ENCODE results near the gene SHH. TPM values are rescaled to one million over a fixed set of nuclear protein-coding genes. Genes with fewer than 3 reads are reported as not detected.

Gene SHH
- total RNA-seq, 1 donor from 2014 or later, result 7.3 TPM

GRCh38 chr7:155809332-155809946 is 2.8 kb downstream of the SHH start:
- peak; percentile 49 for DNase-seq
- intact Hi-C loops (cut with DNase I), result no loop called here
- H3K4me3 ChIP-seq, result peak overlapping the region; percentile 54

GRCh38 chr7:155808549-155809331 is 3.5 kb downstream of the SHH start:
- intact Hi-C loops (cut with DNase I), result no loop called here
- Histone ChIP-seq H3K4me1 (peaks cover 72% of the 10 kb centered on the region), H3K27me3 (ENCODE audit: low read depth) (peaks cover 98% of the 10 kb centered on the region), H3K27ac (peak overlapping the region; percentile 86), H3K4me3 (peak overlapping the region; percentile 54), H3K9me3 (no peaks in the 10 kb centered on the region), H3K36me3 (no peaks in the 10 kb centered on the region)
- no peak for TF ChIP-seq CTCF (IDR thresholded peaks at IDR 0.05)
- ATAC-seq (peak; percentile 5 to 23), DNase-seq (peak; percentile 53)

More at GRCh38 chr7:155809332-155809946, 2.8 kb downstream of the SHH start:
- TF ChIP-seq CTCF (IDR thresholded peaks at IDR 0.05), result no peak
- ATAC-seq, result peak; percentile 2 to 22
- Histone ChIP-seq H3K9me3 (no peaks in the 10 kb centered on the region), H3K36me3 (no peaks in the 10 kb centered on the region), H3K27ac (peak overlapping the region; percentile 86), H3K4me1 (peaks cover 68% of the 10 kb centered on the region), H3K27me3 (ENCODE audit: low read depth) (peaks cover 98% of the 10 kb centered on the region)

- Histone ChIP-seq H3K4me1 (peaks cover 77% of the 10 kb centered on the region), H3K27me3 (ENCODE audit: low read depth) (peaks cover 98% of the 10 kb centered on the region), H3K27ac (peak overlapping the region; percentile 86)
These were observed 4.3 kb downstream of the SHH start for GRCh38 chr7:155807789-155808548.

GRCh38 chr7:155807065-155807671 is 5.1 kb downstream of the SHH start:
- ATAC-seq, result peak; percentile 13
- Histone ChIP-seq H3K4me1 (peaks cover 77% of the 10 kb centered on the region), H3K27me3 (ENCODE audit: low read depth) (peaks cover 99% of the 10 kb centered on the region), H3K4me3 (peak overlapping the region; percentile 54), H3K36me3 (no peaks in the 10 kb centered on the region), H3K27ac (peak overlapping the region; percentile 86), H3K9me3 (no peaks in the 10 kb centered on the region)
- DNase-seq, result no peak
- no peak for TF ChIP-seq CTCF (IDR thresholded peaks at IDR 0.05)
- intact Hi-C loops (cut with DNase I), result no loop called here

More at GRCh38 chr7:155807789-155808548, 4.3 kb downstream of the SHH start:
- no peaks in the 10 kb centered on the region for H3K36me3 ChIP-seq
- H3K4me3 ChIP-seq, result peak overlapping the region; percentile 54
- H3K9me3 ChIP-seq, result no peaks in the 10 kb centered on the region
- TF ChIP-seq CTCF (IDR thresholded peaks at IDR 0.05), result no peak
- intact Hi-C loops (cut with DNase I), result no loop called here
- no peak for DNase-seq
- ATAC-seq, result no peak
